NCI-H345 treated with DMSO at 0.1 percent for 48 hours (cell line): ENCODE data around the gene PACSIN1.

Experiments used
- DNase-seq: peaks from one replicate; lab custom pipeline; 2025; ENCODE audit not compliant: unreplicated experiment; lab: John Stamatoyannopoulos, UW

Gene PACSIN1

DNA sequence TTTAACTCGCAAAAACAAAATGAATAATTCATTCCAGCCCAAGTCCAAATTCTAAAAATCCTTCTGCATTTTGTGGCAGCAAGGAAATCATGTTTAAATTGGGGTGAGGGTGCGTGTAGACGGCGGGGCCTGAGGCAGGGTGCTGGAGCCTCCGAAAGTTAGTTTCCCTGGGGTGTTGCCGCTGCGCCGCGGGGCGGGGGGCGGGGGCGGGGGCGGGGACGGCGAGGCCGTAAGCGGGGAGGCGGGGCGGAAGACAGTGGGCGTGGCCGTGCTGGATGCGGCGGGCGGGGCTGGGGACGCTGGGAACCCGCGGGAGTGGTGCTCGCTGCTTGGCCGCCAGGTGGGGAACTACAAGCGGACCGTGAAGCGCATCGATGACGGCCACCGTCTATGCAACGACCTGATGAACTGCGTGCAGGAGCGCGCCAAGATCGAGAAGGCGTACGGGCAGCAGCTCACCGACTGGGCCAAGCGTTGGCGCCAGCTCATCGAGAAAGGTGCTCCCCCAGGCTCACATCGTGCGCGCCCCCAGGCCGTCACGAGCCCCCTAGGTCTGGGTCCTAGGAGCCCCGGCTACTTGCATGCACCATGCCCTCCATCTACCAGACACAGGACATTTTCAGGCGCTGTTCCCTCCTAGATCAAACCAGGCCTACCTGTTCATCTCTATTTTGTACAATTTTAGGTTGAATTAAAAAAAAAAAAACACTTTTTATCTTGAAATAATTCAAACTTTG, 61.3 kb downstream of the PACSIN1 start:
- peak; percentile 86 for DNase-seq

DNA sequence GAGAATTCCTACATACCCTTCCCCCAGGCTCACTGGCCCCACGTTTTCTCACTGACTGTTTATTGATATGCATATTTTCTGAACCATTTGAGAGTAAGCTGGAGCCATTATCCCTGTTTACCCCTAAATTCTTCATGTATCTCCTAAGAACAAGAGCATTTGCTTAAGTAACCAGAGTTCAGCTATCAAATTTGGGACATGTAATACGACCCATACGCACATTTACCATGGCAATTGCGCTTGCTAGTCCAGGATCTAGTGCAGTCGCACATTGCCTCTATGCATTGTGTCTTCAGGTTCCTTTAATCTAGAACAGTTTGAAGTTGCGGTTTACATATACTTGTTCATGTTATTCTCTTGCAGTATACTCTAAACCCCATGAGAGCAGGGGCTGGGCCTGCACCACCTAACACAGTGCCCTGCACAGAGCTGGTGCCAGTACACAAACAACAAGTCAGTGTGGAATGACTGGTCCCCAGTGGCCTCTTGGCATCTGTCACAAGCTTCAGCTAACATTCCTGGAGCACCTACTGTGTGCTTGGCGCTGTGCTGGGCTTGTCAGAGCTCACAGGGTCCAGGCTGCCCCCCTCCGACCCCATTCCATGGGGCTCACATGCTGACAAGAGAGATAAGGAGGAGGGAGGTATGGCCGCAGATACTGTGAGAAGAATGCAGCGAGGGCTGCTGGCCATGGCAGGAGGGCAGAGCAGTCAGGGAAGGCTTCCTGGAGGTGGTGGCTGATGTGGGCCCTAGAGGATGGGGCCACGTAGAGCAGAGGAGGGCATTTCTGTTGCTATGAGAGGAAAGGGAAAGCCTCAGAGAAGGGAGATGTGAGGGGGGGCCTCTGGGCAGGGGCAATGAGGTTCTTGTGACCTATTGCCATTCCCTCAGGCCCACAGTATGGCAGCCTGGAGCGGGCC, 62.1 kb downstream of the PACSIN1 start:
- DNase-seq, result no peak

DNA sequence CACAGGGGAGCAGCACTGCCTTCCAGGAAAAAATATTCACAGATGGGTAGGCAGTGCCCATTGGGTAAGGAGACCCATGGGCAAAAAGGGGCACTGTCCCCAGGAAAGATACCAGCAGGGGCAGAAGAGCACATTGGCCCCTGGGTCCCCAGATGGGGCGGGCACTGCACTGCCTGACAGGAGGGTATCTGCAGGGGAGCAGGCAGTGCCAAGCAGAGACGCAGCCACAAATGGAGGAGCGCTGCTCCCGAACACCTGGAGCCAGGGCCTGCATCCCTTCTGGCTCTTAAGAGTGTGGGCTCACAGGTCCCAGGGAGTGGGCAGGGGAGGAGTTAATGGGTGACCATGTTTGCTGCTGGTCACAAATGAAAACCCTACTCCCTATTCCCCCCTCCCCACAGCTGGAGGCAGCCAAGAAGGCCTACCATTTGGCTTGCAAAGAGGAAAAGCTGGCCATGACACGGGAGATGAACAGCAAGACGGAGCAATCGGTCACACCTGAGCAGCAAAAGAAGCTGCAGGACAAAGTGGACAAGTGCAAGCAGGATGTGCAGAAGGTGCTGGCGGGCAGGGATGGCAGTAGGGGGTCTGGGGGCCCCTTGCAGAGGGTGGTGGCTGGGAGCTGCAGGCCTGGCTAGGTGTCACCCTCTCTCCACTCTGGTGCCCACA, 63.3 kb downstream of the PACSIN1 start:
- no peak for DNase-seq

DNA sequence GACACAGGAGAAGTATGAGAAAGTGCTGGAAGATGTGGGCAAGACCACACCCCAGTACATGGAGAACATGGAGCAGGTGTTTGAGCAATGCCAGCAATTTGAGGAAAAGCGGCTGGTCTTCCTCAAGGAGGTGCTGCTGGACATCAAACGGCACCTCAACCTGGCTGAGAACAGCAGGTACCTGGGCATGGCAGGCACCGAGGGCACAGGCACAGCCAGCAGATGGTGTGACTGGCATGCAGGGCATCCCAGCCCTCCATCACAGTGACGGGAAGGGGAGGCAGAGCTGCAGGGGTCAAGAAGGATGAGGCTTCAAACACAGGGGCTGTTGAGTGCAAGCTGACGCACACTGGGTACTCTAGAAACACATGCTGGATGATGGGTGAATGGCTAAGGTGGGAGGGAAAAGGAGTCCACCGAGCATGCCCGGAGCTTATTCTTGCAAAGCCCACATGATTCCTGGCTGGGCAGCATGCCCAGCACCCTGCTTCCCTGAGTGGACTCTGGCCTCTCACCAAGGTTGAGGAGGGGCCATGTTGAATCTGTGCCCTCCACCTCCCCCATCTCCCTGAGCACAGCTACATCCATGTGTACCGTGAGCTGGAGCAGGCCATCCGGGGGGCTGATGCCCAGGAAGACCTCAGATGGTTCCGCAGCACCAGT, 63.9 kb downstream of the PACSIN1 start:
- DNase-seq, result no peak

DNA sequence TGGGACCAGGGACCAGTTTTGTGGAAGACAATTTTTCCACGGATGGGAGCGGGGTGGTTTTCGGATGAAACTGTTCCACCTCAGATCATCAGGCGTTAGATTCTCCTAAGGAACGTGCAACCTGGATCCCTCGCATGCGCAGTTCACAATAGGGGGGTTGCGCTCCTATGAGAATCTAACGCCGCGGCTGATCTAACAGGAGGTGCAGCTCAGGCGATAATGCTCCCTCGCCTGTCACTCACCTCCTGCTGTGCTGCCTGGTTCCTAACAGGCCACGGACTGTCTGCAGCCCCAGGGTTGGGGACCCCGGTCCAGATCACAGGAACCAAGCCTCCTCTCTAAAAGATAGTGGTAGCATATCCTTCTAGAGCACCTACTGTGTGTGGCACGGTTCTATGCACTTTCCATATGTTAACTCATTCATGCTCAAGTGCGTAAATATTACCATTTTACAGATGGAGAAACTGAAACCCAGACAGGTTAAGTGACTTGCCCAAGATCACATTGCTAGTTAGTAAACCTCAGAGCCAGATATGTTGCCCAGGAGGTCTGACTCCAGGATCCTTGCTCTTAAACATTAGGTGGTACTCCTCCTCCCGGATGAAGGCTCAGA, 65.0 kb downstream of the PACSIN1 start:
- no peak for DNase-seq

DNA sequence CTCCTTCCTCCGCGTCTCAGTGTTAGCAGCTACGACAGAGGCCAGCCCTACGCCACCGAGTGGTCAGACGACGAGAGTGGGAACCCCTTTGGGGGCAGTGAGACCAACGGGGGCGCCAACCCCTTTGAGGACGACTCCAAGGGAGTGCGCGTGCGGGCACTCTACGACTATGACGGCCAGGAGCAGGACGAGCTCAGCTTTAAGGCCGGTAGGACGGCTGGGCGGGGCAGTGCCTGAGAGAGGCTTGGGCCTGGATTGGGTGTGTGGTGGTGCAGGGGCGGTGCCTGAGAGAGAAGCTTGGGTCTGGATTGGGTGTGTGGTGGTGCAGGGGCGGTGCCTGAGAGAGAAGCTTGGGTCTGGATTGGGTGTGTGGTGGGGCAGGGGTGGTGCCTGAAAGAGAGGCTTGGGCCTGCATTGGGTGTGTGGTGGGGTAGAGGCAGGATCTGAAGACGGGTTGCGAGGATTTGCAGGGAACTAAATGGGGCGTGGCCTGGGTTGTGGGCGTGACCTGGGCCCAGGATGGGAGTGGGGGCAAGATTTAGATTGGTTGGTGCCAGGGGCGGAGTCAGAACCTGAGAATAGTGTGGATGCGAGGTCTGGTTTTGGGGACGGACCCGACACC, 65.8 kb downstream of the PACSIN1 start:
- no peak for DNase-seq

DNA sequence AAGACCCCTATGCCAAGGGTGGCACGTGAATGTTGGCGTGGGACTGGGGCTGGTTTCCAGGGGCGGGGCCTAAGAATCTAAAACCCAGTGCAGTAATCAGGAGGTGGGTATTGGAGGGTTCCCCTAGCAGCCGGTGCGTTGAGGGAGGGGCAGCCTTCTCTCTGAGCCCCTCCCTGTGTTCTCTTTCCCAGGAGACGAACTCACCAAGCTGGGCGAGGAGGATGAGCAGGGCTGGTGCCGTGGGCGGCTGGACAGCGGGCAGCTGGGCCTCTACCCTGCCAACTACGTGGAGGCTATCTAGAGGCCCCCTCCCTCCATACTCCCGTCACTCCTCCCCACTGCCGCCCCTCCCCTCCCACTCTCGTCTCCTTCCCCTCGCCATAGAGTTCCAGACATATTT, 66.4 kb downstream of the PACSIN1 start:
- no peak for DNase-seq

DNA sequence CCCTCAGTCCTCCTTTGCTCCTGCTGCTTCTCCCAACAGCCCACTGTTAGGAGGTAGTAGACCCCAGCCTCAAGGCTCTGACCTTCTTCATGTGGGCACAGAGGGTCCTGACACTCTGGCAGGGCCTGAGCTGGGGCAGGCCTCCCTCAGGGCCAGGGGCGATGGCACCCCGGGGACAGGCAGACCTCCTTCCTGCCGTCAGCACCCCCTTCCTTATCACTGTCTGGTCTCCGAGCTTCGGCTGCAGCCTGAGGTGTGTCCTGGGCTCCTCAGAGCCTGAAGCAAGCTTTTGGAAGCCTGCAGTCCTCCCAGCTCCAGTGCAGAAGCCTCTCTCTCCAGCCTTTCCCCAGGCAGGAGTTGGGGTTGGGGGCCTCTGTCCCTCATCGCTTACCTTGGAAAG, 68.3 kb downstream of the PACSIN1 start:
- DNase-seq, result no peak

DNA sequence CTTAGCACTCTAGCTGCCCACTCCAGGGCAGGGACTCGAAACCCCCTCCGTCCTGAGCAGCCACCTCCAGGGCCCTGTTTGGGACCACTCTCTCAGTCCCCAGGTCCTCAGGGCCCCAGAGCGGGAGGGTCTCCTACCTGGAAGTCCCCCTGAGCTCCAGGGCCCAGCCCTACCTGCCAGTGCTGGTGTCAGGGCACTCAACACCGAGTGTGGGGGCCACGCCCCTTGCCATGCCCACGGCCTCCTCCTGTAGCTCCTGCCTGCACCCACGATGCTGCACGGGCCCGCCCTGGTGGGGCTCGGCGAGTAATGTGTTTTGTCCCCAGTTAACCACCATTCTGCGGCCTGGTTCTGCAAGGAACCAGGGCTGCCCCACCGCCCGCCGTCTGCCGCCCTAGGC, 68.8 kb downstream of the PACSIN1 start:
- no peak for DNase-seq

DNA sequence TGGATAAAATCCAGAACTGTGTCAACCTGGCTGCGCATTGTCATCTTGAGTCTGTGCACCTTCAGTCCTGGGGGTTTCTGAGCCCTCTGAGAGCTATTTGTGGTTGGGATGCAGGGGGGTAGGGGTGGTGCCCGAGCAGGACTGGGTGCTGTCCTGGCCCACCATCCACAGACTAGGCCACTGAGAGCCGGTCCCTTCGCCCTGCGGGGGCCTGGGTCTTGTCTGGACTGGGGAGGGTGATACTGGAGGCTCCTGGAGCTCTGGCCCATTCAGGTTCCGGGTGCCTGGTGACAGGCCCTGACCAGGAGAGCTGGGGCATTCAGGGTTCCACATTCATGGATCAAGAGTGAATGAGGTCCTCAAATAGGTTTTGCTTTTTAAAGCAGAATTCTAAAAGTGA, 69.3 kb downstream of the PACSIN1 start:
- no peak for DNase-seq

DNA sequence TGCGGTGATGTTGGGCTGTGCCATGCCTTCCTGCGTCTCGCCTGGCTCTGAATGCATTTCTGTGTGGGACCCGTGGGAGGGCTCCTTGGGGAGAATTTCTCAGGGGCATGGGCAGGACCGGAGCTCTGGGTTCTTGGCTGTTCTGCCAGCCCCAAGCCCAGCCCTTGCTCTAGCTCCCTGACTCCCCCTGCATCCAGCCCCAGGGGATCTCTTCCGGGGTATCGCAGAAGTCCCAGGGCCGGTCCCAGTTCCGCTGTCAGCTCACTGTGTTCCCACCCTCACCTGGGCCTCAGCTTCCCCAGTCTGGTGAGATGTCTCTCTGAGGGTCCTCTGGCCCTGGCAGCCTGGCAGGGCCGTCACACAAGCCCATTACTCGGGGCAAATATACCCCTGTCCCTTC, 69.8 kb downstream of the PACSIN1 start:
- DNase-seq, result no peak

DNA sequence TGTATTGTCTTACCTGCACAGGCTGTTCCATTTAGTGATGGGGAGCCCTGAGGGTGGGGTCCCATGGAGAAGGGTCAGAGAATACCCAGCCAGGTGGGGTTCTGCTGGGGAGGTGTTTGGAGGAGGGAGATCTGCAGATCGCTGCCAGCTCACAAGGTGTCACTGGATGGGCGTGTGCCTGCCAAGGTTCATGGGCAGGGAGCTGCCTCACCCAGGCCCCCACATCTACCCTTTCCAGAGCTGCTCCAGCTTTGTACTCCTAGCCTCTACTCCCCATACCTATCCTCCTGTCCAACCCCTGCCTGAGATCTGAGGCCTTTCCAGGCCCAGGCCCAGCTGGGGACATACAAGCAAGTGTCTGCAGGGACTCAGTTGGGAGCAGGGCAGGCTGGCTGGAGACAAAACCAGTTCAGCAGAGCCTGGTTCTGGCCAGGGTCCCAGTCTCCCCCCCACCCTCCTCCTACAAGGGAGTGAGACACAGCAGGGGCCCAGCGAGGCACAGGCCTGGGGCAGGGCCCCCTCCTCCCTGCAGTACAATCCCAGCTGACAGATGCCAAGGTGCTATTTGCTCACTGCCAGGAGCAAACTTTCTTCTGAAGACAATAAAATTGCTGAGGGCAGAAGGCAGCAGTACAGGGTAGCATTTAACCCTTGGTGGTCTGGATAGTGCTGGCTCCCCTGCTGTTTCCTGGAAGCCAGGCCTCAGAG, 70.5 kb downstream of the PACSIN1 start:
- DNase-seq, result peak; percentile 54

DNA sequence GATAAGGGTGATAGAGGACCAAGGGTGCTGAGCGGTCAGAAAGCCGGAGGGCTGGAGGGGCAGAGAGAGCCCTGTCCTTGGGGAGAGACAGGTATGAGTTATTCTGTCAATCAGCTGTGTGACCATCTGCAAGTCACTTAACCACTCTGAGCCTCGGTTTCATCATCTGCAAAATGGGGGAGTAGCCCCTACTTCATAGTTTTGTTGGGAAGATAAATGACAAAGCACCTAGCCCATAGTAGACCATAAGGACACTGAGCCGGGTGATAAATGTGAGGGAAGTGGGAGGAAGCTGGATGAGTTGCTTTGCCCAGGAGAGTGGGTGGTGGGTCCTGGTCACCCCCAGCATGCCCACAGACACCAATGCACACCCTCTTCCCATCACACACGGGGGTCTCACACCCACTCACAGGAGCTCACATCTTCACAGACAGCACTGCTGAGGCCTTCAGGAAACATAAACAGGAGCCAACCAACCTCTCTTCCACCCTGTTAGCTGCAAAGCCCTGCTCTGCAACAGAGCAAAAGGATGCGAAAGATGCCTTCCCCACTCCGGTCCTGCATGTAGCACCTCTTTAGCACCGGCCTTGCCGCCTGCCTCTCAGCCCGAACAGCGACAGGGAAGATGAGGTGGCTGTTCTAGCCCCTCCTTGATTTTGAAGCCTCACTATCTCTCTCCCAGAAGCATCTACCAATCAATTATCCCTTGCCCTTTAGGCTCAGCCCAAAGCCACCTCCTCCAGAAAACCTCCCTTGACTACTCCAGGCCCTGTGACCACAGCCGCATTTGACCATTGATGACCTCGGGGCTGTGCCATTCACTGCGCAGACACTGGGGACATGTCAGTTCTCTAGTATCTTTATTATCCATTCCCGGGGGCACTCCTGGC, 71.3 kb downstream of the PACSIN1 start:
- DNase-seq, result no peak

DNA sequence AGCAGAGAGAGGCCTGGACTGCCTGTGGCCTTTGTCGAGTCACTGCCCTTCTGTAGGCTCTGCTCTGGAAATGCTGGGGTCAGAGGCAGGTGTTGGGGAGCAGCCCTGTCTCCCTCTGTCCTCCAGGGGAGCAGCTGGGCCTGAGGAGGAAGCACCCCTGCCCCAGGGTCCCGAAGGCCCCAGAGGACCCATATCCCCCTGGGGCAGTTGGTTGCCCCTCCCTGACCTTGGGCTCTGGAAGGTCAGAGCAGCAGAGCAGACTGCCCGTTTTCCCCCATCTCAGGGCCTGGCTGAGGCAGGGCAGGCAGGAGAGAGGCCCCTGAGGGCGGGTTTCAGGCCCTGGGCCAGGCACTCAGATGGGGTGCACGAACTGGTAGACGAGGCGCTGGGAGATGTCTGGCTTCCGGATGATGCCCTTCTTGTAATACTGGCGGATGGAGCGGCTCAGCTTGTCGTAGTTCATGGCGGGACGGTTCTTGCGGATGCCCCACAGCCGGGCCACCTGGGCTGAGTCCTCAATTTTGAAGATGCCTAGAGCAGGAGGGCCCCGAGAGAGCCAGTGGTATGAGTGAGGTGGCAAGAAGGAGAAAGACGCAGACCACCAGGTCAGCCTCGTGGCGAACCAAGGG, 72.2 kb downstream of the PACSIN1 start:
- DNase-seq, result no peak

DNA sequence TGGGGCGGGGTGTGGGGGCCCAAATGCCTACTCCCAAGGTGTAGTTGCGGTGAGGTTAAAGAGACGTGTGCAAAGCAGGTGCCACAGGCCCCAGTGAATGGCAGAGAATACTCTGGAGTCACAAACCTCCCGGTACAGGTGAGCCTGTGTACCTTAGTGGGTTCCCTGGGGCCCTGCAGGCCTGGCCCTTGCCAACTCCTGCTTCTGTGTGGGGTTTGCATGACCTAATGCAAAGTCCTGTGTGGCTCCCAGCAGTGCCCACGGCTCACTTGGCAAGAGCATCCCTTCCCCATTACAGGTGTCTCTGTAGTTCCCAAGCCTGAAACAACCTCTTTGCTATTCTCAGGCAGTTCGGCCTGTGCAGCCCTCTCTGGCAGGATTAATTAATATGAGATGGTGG, 72.7 kb downstream of the PACSIN1 start:
- DNase-seq, result no peak

DNA sequence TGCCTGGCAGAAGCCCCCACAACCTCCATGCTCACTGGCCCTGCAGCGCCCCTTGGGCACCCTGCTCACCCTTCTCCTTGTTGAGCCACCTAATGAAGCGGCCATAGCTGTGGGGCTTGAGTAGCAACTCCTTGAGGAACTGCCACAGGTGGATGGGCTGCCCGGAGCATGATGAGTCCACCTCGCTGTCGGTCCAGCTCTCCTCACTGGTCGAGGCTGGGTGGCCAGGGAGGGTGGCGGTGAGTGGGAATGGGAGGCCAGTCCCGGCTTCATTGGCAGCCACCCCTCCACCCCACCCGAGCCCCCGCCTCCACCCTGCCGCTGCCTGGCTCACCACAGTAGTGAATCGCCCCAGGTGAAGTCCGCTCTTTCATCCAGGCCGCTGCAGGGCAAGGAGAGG, 73.3 kb downstream of the PACSIN1 start:
- DNase-seq, result no peak

DNA sequence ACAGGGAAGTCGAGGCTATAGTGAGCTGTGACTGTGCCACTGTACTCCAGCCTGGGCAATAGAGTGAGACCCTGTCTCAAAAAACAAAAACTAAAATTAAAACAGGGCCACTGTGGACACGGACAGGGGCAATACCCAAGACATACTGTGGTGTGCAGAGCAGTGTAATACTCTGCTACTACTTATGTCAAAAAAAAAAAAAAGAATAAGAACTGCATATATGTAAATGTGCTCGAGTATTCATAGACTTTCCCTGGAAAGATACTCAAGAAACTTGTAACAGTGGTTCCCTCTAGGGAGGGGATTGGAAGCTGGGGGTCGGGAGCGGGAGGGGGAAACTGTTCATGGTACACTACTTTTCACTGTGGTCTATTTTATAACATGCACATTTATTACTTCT, 74.3 kb downstream of the PACSIN1 start:
- DNase-seq, result no peak

DNA sequence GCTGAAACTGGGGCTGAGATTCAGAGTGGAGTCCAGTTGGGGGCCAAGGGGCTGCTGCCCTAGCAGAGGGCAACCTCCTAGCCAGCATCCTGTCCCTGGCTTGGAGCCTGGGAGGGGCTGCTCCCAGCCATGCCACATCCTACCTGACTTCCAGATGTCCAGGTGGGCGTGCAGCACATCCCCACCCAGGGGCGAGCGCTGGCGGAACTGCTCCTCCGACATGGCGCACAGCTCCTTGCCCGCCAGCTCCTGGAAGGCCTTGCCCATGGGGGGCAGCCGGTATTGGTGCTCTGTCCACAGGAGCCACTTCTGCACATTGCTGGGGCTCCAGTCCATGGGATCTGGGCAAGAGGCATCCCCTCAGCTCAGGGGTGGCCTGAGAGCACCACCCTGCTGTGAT, 75.0 kb downstream of the PACSIN1 start:
- DNase-seq, result no peak
